HG02588 (cell line): ENCODE results near the gene SLC22A7.

ENCODE experiments used
- ATAC-seq: cut with Tn5 transposase; IDR thresholded peaks from one replicate; pipeline ENCODE4 v1.9.1; 2021; ENCODE audit warnings: mild to moderate bottlenecking, moderate library complexity; ENCODE audit not compliant: unreplicated experiment

SLC22A7 gene

GRCh38 chr6:43282636-43283513 is 15.2 kb upstream of the SLC22A7 start:
- ATAC-seq = no peak

GRCh38 chr6:43283514-43283901 is 14.6 kb upstream of the SLC22A7 start:
- ATAC-seq = no peak

DNA sequence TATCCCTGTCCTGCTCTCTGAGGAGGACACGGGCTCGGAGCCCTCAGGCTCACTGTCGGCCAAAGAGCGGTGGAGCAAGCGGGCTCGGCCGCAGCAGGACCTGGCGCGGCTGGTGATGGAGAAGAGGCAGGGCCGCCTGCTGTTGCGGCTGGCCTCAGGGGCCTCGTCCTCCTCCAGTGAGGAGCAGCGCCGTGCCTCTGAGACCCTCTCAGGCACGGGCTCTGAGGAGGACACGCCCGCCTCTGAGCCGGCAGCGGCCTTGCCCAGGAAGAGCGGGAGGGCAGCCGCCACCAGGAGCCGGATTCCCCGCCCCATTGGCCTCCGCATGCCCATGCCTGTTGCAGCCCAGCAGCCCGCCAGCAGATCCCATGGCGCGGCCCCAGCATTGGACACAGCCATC is 14.2 kb upstream of the SLC22A7 start:
- ATAC-seq = no peak

DNA sequence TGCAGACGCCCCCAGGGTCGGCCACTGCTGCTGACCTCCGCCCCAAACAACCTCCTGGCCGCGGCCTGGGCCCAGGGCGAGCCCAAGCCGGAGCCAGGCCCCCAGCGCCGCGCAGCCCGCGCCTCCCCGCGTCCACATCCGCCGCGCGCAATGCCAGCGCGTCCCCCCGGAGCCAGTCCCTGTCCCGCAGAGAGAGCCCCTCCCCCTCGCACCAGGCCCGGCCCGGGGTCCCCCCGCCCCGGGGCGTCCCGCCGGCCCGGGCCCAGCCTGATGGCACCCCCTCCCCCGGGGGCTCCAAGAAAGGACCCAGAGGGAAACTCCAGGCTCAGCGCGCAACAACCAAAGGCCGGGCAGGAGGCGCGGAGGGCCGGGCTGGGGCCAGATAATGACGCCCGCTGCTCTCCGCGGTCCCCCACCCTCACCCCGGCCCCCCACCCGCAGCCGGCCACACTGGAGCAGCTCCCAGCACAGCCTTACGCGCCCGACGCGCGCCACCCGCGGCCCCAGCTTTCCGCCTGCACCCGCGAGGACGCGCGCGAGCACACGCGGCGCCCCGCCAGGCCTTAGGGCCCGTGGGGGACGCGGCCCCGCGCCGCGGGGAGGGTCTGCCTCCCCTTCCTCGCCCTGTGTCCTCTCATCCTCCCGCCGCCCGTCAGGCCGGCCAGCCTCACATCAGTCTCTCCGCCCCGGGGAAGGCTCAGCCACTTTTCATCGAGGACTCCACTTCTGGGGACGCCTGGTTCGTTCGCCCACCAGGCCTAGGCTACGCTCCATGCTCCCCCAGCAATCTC is 12.9 kb upstream of the SLC22A7 start:
- no peak for ATAC-seq

DNA sequence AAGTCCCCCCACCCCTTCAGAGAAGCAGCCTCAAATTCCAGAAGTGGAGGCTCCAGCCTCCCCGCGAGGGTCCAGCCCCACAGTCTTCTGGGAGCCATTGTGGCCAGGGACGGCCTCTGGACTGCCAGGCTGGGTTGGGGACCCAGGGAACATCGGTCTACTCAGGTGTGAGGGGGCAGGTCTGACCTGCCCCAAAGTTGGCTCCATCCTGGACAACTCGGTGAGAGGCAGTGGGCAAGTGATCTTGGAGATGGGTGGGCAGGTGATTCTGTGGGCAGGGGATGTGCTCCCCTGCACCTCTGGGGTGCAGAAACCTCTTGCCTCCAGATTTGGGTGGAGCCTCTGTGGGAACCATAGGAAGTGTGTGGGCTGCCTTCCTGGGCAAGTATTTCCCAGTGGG is 12.2 kb upstream of the SLC22A7 start:
- ATAC-seq = no peak

DNA sequence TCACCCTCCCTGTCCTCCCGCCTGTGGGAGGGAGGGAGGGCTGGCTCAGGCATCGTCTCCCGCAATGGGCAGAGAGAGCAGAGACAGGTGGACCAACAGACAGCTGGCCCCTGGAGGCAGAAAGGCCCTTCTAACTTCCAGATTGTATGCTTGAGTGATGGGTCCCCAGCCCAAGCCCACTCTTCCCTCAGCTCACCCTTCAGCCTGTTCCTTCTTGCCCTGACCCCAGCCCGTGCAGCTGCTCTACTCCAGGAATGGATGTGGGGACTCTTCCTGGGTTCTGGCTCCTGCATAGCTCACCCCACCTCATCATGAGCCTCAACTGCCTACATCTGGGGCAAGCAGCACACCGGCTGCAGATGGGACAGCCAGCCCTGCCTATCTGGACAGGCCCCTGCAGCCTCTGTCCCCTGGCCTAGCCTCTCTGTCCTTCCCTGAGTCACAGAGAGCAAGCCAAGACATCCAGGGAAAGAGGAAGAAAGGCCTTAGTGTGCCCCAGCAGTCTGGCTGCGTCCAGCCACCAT is 11.5 kb upstream of the SLC22A7 start:
- no peak for ATAC-seq

DNA sequence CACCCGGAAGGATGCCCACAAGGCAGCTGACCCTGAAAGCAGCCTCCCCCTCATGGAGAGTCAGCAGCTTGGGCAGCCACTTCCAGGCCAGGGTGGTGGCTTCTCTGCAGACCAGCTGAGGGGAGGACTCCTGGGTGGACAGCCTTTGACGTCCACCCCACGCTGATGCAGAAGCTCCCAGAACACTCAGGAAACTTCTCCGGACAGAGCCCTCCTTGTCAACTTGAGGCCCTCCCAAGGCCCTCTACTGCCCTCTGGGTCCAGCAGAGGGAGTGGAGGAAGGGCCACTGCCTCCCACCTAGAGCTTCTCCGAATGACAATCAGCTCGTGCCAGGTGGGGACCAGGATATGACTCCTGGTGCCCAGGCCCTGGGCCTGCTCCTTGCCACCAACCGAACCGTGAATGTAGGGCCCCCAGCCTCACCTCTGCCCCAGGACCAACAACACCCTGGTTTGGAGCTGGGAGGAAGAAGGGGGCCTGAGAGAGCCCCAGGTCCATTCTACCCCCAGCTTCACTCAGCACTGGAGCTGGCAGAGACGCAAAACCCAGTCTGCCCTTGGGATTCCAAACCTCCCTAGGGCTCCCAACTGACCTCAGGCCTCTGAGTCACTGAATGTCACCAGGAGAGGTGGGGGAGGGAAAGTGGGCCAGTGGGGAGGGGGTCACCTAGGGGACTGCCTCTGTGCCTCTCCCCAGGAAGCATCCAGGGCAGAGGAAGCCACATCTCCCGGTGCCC is 10.9 kb upstream of the SLC22A7 start:
- no peak for ATAC-seq

DNA sequence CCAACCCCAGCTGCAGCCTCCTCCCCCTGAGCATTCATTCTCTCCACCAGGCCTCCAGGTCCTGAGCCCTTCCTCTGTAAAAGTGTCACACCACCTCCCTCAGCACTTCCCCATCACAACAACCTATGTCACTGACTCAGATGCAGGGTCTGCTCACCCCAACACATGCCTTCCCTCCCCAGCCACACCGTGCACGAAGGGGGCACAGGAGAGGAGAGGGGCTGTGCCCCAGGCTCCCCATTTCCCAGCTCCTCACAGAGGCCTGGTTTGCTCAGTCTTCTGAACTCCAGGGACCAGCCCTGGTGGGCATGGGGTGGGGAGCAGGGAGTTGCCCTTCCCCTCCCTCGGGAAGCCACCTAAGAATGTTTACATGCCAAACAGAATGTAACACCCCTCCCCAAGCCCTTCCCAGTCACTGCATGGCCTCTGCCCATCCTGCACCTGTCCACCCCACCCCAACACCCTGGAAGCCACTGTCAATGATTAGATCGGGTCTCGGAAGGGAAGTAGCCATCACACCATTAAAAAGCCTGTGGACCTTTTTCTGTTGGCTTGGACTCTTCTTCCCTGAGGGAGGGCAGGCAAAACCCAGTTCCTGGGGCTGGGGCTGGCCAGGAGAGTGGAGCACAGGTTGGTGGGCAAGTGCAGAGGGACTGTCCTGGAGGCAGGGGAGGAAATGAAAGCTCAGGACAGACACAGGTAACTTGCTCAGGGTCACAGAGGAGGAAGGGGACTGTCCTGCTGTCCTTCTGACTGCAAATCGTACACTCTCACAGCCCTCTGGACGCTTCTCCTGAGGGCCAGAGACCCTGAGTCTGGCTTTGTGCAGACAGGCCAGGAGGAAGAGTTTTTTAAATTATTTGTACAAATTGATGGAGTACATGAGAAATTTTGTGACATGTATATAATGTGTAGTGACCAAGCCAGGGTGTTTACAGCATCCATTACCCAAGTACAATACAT is 10.1 kb upstream of the SLC22A7 start:
- ATAC-seq = no peak

- no peak for ATAC-seq
Observed at GRCh38 chr6:43290339-43290904, 7.6 kb upstream of the SLC22A7 start.

GRCh38 chr6:43290905-43291355 is 7.1 kb upstream of the SLC22A7 start:
- ATAC-seq = no peak

DNA sequence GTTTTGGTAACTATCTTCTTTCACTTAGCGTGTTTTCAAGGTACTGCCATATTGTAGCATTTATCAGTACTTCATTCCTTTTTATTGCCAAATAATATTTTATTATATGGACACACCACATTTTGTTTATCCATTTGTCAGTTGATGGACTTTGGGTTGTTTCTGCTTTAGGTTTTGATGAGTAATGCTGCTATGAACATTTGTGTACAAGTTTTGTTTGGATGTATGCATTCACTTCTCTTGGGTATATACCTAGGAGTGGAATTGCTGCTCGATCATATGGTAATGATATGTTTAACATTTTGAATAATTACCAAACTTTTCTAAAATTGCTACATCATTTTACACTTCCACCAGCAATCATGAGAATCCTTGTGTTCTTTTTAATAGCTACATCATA is 6.4 kb upstream of the SLC22A7 start:
- ATAC-seq = no peak

DNA sequence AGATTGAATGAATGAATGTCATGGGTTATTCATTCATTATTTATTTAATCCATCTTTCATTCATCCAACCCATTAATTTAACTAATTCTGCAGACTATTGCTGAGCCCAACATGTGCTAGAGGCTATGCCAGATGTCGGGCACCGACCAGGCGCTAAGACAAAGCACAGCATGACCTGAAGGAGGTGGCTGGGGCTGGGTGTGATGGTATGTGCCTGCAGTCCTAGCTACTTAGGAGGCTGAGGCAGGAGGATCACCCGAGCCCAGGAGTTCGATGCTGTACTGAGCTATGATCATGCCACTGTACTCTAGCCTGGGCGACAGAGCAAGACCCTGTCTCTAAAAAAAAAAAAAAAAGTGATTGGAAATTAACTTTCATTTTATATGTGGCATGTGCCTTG is 5.7 kb upstream of the SLC22A7 start:
- no peak for ATAC-seq

GRCh38 chr6:43292763-43293318 is 5.2 kb upstream of the SLC22A7 start:
- no peak for ATAC-seq

GRCh38 chr6:43293698-43294097 is 4.4 kb upstream of the SLC22A7 start:
- no peak for ATAC-seq

- no peak for ATAC-seq
Observed at GRCh38 chr6:43294536-43294935, 3.5 kb upstream of the SLC22A7 start.

GRCh38 chr6:43295456-43295855 is 2.6 kb upstream of the SLC22A7 start:
- ATAC-seq = no peak

GRCh38 chr6:43296780-43297497 is 1.1 kb upstream of the SLC22A7 start:
- no peak for ATAC-seq

GRCh38 chr6:43298565-43299337 is 691 bp downstream of the SLC22A7 start:
- ATAC-seq = no peak
